Smooth muscle cell (in vitro differentiated cells): Measurements from ENCODE around the gene C15orf61. TPM values are rescaled to one million over a fixed set of nuclear protein-coding genes. Genes with fewer than 3 reads are reported as not detected.

Source experiments
- DNase-seq: peaks from one replicate; lab custom pipeline; 2025; ENCODE audit not compliant: unreplicated experiment; lab: John Stamatoyannopoulos, UW
- H2AFZ ChIP-seq: fragments of 200-600 bp; sonication (generic); 2 replicates; pipeline ENCODE4 v1.6.0; 2016; ENCODE audit warnings: antibody characterized with exemption, low read depth, mild to moderate bottlenecking
- H3F3A ChIP-seq: fragments of 200-600 bp; sonication (generic); 2 replicates; pipeline ENCODE4 v1.6.0; 2017; ENCODE audit warnings: antibody characterized with exemption, low read depth
- H3K27ac ChIP-seq: fragments of 200-600 bp; sonication (generic); 2 replicates; pipeline ENCODE4 v1.5.1; 2016; ENCODE audit warnings: low read depth, mild to moderate bottlenecking
- H3K27me3 ChIP-seq: fragments of 200-600 bp; sonication (generic); 2 replicates; pipeline ENCODE4 v1.6.1; 2016; ENCODE audit warnings: low read depth, mild to moderate bottlenecking
- H3K36me3 ChIP-seq: fragments of 200-600 bp; sonication (generic); 2 replicates; pipeline ENCODE4 v1.5.1; 2016; ENCODE audit warnings: low read depth
- H3K4me1 ChIP-seq: fragments of 200-600 bp; sonication (generic); 2 replicates; pipeline ENCODE4 v1.5.1; 2016; ENCODE audit warnings: low read depth
- H3K4me2 ChIP-seq: fragments of 200-600 bp; sonication (generic); 2 replicates; pipeline ENCODE4 v1.6.0; 2016; ENCODE audit warnings: mild to moderate bottlenecking
- H3K4me3 ChIP-seq: fragments of 200-600 bp; sonication (generic); 2 replicates; pipeline ENCODE4 v1.5.1; 2016; ENCODE audit warnings: mild to moderate bottlenecking
- H3K79me2 ChIP-seq: fragments of 200-600 bp; sonication (generic); 2 replicates; pipeline ENCODE4 v1.6.0; 2016; ENCODE audit warnings: low read depth, mild to moderate bottlenecking
- H3K9ac ChIP-seq: fragments of 200-600 bp; sonication (generic); 2 replicates; pipeline ENCODE4 v1.6.0; 2016; ENCODE audit warnings: low read depth
- H3K9me3 ChIP-seq: fragments of 200-600 bp; sonication (generic); replicated peaks from 2 replicates; pipeline ENCODE4 v1.5.1; 2016; ENCODE audit warnings: low read depth
- H4K20me1 ChIP-seq: fragments of 200-600 bp; sonication (generic); 2 replicates; pipeline ENCODE4 v1.6.0; 2016; ENCODE audit warnings: low read depth
- CTCF ChIP-seq: fragments of 200-600 bp; sonication (generic); IDR thresholded peaks from 2 replicates; pipeline ENCODE4 v1.5.1; 2017; ENCODE audit warnings: borderline replicate concordance, mild to moderate bottlenecking, antibody characterized with exemption; ENCODE audit not compliant: insufficient read depth, poor library complexity, severe bottlenecking
- WGBS: methylation state at CpG from one replicate; pipeline ENCODE4 v1.1.7; 2016; ENCODE audit warnings: low lambda C conversion rate; 5-methylcytosine and 5-hydroxymethylcytosine counted together
- polyA plus RNA-seq: library from polyadenylated mRNA; unstranded; fragments of >200 nt; fragmentation: Nextera tagmentation; extraction: Ambion mirVana; gene quantifications from 2 replicates; pipeline ENCODE4 v1.2.1, GENCODE V29; 2016
- total RNA-seq: library from RNA; depleted of rRNA; stranded (reverse); fragments of >200 nt; gene quantifications from 2 replicates; pipeline ENCODE4 v1.2.3, GENCODE V29; 2014

C15orf61 gene
- total and polyA plus RNA-seq, 2 experiments from 2014 or later, result 5.6 to 8.0 TPM

- 89% methylated on average over 3 of the region's 3 CpGs for WGBS
- H3K79me2 ChIP-seq, result no peaks in the 10 kb centered on the region
- no peak for TF ChIP-seq CTCF
- no peak overlapping the region for H2AFZ ChIP-seq
- no peak overlapping the region for H3K27ac ChIP-seq
- no peak for DNase-seq
- H3K36me3 ChIP-seq, result peaks cover 9% of the 10 kb centered on the region
- H3K9me3 ChIP-seq, result peaks cover 7% of the 10 kb centered on the region
- no peaks in the 10 kb centered on the region for H3K27me3 ChIP-seq
- H4K20me1 ChIP-seq, result peaks cover 8% of the 10 kb centered on the region
- H3F3A ChIP-seq, result no peaks in the 10 kb centered on the region
- no peak overlapping the region for H3K4me3 ChIP-seq
- no peaks in the 10 kb centered on the region for H3K4me1 ChIP-seq
- no peak overlapping the region for H3K9ac ChIP-seq
- no peak overlapping the region for H3K4me2 ChIP-seq
Measured at GRCh38 chr15:67556976-67557570, 36.1 kb downstream of the C15orf61 start.

DNA sequence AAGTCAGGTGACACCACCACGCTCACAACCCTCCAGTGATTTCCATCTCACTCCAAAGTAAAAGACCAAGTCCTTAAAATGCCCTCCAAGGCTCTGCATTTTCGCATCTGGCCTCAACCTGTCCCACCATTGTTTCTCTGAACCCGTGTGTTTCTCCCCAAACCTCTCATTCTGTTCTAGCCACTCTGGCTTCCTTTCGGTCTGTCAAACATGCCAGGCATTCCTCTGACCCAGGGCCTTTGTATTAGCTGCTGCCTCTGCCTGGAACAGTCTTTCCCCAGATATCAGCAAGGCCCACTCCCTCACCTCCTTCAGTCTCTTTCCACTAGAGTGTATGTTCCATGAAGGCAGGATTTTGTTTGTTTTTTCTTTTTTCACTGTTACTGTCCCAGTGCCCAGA, 37.6 kb downstream of the C15orf61 start:
- Histone ChIP-seq H4K20me1 (peaks cover 8% of the 10 kb centered on the region), H3K9ac (no peak overlapping the region), H3K27me3 (no peaks in the 10 kb centered on the region), H3K4me2 (no peak overlapping the region), H3K36me3 (peaks cover 9% of the 10 kb centered on the region), H3K4me1 (peaks cover 1% of the 10 kb centered on the region), H3K27ac (no peak overlapping the region), H3K79me2 (no peaks in the 10 kb centered on the region), H3K4me3 (no peak overlapping the region), H3F3A (no peaks in the 10 kb centered on the region), H3K9me3 (peaks cover 7% of the 10 kb centered on the region), H2AFZ (no peak overlapping the region)
- TF ChIP-seq CTCF, result no peak
- no peak for DNase-seq
- 88% methylated on average over 4 of the region's 4 CpGs for WGBS

GRCh38 chr15:67559158-67559557, 38.2 kb downstream of the C15orf61 start:
- no peak overlapping the region for H3K4me2 ChIP-seq
- H3K36me3 ChIP-seq, result peaks cover 9% of the 10 kb centered on the region
- TF ChIP-seq CTCF, result no peak
- H4K20me1 ChIP-seq, result peaks cover 8% of the 10 kb centered on the region
- H3K27me3 ChIP-seq, result no peaks in the 10 kb centered on the region
- H3F3A ChIP-seq, result no peaks in the 10 kb centered on the region
- no peak overlapping the region for H3K4me3 ChIP-seq
- H3K4me1 ChIP-seq, result peaks cover 8% of the 10 kb centered on the region
- 100% methylated on average over 1 of the region's 1 CpG for WGBS
- H3K9ac ChIP-seq, result no peak overlapping the region
- H3K79me2 ChIP-seq, result no peaks in the 10 kb centered on the region
- no peak overlapping the region for H3K27ac ChIP-seq
- no peak for DNase-seq
- H2AFZ ChIP-seq, result no peak overlapping the region
- peaks cover 7% of the 10 kb centered on the region for H3K9me3 ChIP-seq

- Histone ChIP-seq H3K36me3 (peaks cover 9% of the 10 kb centered on the region), H3K27me3 (no peaks in the 10 kb centered on the region), H4K20me1 (peaks cover 8% of the 10 kb centered on the region), H3K4me3 (no peak overlapping the region), H2AFZ (no peak overlapping the region), H3K79me2 (no peaks in the 10 kb centered on the region), H3K4me1 (peaks cover 10% of the 10 kb centered on the region), H3K4me2 (no peak overlapping the region), H3K27ac (no peak overlapping the region), H3F3A (no peaks in the 10 kb centered on the region), H3K9me3 (peaks cover 7% of the 10 kb centered on the region), H3K9ac (no peak overlapping the region)
- 98% methylated on average over 2 of the region's 2 CpGs for WGBS
- no peak for TF ChIP-seq CTCF
- DNase-seq, result no peak
Measured at GRCh38 chr15:67559576-67559975, 38.6 kb downstream of the C15orf61 start.
